ENCODE data around the gene RAD50. TPM values are rescaled to one million over a fixed set of nuclear protein-coding genes. Genes with fewer than 3 reads are reported as not detected.

RAD50 gene
- total and polyA plus RNA-seq, 8 donors: 35.3 to 50.0 (median 42.3) TPM

DNA sequence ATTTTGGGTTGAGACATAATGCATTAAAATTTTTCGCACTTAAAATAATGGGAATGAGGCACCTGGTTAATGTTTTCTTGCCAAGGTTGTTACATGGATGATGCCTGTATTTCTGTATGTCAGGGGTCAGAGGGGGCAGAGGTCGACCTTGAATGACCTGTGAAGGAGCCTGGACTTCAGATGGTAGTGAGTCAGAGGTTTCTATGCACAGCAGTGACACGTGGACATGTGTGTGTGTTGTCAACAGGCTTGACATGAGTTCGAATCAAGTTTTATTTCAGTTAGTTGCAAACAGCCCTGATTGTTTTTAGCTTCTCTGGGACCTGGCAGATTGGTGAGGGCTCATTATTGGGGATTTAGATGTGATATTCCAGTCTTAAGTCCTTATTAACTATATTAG lies 17.1 kb upstream of the RAD50 start:
- intact Hi-C loops (cut with DNase I): no loop called here
- no peaks in the 10 kb centered on the region for H3K9me3 ChIP-seq
- ATAC-seq (no peak), DNase-seq (no peak)
- H3K27me3 ChIP-seq: no peaks in the 10 kb centered on the region
- H3K4me1 ChIP-seq: no peaks in the 10 kb centered on the region
- TF ChIP-seq, protein P1, sequence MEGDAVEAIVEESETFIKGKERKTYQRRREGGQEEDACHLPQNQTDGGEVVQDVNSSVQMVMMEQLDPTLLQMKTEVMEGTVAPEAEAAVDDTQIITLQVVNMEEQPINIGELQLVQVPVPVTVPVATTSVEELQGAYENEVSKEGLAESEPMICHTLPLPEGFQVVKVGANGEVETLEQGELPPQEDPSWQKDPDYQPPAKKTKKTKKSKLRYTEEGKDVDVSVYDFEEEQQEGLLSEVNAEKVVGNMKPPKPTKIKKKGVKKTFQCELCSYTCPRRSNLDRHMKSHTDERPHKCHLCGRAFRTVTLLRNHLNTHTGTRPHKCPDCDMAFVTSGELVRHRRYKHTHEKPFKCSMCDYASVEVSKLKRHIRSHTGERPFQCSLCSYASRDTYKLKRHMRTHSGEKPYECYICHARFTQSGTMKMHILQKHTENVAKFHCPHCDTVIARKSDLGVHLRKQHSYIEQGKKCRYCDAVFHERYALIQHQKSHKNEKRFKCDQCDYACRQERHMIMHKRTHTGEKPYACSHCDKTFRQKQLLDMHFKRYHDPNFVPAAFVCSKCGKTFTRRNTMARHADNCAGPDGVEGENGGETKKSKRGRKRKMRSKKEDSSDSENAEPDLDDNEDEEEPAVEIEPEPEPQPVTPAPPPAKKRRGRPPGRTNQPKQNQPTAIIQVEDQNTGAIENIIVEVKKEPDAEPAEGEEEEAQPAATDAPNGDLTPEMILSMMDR (IDR thresholded peaks at IDR 0.05): no peak
- no peaks in the 10 kb centered on the region for H3K36me3 ChIP-seq
- H3K4me3 ChIP-seq: no peak overlapping the region
- H3K27ac ChIP-seq: no peak overlapping the region

DNA sequence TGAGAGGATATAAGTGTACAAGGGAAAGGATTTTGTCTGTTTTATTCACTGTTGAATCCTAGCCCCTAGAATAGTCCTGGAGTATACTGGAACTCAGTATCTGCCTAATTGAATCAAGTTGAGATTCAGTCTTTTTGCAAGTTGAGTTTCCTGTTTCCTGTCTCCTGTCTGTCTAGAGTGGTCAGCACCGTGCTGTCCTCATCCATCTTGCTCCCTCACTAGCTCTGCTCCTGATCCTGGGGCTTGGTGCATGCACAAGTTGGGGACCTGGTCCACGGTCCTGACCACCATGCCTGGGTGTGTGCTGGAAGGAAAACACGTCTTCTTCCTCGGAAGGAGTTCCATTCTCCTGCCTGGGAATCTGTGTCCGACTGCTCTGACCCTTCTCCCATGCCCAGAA lies 16.6 kb upstream of the RAD50 start:
- no peaks in the 10 kb centered on the region for H3K4me1 ChIP-seq
- H3K27me3 ChIP-seq: no peaks in the 10 kb centered on the region
- H3K4me3 ChIP-seq: no peak overlapping the region
- intact Hi-C loops (cut with DNase I): no loop called here
- TF ChIP-seq, protein P1 (IDR thresholded peaks at IDR 0.05): no peak
- no peaks in the 10 kb centered on the region for H3K36me3 ChIP-seq
- H3K27ac ChIP-seq: no peak overlapping the region
- H3K9me3 ChIP-seq: no peaks in the 10 kb centered on the region
- ATAC-seq (no peak), DNase-seq (no peak)

DNA sequence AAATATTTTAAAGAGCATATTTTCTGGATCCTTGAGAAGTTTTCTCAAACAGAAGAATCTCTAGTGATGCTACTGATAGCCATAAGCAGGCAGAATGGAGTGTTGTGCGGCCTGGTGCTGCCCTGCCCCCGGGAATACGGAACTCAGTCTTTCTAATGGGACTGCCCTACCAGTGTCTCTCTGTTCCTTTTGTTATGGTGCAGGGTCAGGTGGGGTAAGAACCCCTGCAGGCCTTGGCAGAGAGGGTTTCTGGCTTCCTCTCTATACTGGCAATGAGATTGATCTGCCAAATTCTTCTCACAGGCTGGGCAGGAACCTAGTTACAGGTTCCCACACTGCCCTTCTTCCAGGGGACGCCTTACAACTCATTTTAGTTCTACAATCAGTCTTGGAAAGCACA lies 16.0 kb upstream of the RAD50 start:
- ATAC-seq (no peak), DNase-seq (no peak)
- Histone ChIP-seq H3K4me3 (no peak overlapping the region), H3K27me3 (no peaks in the 10 kb centered on the region), H3K4me1 (no peaks in the 10 kb centered on the region), H3K27ac (no peak overlapping the region), H3K9me3 (no peaks in the 10 kb centered on the region), H3K36me3 (no peaks in the 10 kb centered on the region)
- TF ChIP-seq, protein P1 (IDR thresholded peaks at IDR 0.05): no peak
- intact Hi-C loops (cut with DNase I): no loop called here

DNA sequence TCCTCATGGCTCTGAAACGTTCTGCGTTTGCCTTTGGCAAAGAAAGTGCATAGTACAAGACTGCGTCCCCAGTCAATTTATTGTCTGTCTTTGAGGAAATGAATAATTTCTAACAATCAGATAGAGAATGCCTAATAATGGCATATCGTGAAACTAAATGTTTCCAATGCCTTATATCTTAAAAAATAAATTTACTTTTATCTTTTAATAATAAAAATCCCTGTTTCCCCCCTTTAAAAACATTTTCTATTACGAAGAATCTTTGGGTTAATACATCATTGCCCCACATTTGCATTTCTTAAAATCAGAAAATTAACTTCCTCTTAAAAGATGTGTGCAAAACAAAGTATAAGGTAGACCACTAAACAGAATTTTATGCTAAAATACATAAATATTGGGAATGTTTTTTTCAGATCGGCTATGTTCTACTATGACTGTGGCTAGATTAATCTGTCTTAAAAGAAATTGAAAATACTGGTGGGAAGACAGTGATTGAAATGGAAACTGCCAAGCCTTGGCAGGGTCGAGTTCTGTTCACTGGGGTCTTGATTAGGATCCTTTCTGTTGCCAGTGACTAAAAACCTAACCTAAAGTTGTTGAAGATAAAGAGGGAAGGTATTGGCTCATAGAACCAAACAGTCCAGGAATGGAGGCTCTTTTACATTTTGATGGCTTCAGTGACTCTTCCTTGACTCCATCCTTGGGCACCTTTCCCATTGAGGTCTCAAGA lies 13.1 kb upstream of the RAD50 start, which contains the start of gene IL5:
TSS of gene IL5 (minus strand) at position 51 of the 730 bp plus-strand sequence. CDS start at position 7, 44 bp downstream.
- no peaks in the 10 kb centered on the region for H3K9me3 ChIP-seq
- H3K36me3 ChIP-seq: no peaks in the 10 kb centered on the region
- ATAC-seq: no peak
- no peaks in the 10 kb centered on the region for H3K4me1 ChIP-seq
- no peak for DNase-seq
- TF ChIP-seq, protein P1 (IDR thresholded peaks at IDR 0.05): no peak
- no peak within 1 kb of the TSS for H3K4me3 ChIP-seq
- H3K27me3 ChIP-seq: no peaks in the 10 kb centered on the region
- H3K27ac ChIP-seq: no peak within 1 kb of the TSS
- intact Hi-C loops (cut with DNase I): no loop called here

DNA sequence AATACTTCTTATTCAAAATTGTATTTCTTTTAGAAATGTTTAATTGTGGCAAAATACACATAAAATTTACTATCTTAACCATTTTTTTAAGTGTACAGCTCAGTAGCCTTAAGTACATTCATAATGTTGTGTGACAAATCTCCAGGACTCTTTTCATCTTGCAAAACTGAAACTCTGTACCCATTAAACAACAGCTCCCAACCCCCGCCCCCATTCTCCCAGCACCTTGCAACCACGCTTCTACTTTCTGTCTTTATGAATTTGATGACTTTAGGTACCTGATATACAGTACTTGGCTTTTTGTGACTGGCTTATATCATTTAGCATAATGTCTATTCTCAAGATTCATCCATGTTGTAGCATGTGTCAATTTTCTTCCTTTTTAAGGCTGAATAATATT lies 10.7 kb upstream of the RAD50 start:
- no peaks in the 10 kb centered on the region for H3K4me1 ChIP-seq
- intact Hi-C loops (cut with DNase I): no loop called here
- TF ChIP-seq, protein P1 (IDR thresholded peaks at IDR 0.05): no peak
- ATAC-seq (no peak), DNase-seq (no peak)
- H3K27ac ChIP-seq: no peak overlapping the region
- no peak overlapping the region for H3K4me3 ChIP-seq
- no peaks in the 10 kb centered on the region for H3K27me3 ChIP-seq
- no peaks in the 10 kb centered on the region for H3K36me3 ChIP-seq
- no peaks in the 10 kb centered on the region for H3K9me3 ChIP-seq

Measured in left lung (tissue), 10 donors.